ENCODE measurements around the gene HAUS6.
"Not testable (repeated sequence)": the region's sequence is repeated elsewhere in the genome, so short reads cannot be mapped to it uniquely, and the experiment has no call there.

The HAUS6 gene

DNA sequence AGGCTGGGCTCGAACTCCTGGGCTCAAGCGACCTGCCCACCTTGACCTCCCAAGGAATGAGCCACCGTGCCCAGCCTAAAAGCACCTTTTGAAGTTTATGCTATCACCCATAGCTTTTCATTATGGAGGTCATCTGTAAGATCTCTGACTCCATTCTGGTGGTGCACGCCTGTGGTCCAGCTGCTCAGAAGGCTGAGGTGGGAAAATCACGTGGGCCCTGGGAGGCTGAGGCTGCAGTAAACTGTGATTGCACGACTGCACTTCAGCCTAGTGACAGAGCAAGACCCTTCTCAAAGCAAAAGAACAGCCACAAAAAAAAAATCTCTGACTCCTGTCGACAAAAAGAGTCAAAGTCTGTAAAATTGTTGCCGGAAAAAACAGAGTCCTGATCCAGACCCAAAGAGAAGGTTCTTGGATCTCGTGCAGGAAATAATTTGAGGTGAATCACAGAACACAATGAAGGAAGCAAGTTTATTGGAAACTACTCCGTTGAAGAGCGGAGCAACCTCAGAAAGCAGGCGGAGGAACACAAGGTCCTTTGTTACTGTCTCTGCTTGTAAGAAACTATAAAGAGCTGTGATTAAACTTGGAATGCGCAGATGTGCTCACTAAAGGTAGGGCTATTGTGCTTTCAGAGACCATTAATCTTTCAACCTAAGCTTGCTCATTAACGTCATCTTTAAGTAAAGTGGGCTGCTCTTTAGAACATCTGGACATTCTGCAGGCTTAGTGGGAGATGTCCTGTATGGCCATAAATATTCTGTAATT is 2.0 kb upstream of the HAUS6 start:
- TF ChIP-seq, protein P1, sequence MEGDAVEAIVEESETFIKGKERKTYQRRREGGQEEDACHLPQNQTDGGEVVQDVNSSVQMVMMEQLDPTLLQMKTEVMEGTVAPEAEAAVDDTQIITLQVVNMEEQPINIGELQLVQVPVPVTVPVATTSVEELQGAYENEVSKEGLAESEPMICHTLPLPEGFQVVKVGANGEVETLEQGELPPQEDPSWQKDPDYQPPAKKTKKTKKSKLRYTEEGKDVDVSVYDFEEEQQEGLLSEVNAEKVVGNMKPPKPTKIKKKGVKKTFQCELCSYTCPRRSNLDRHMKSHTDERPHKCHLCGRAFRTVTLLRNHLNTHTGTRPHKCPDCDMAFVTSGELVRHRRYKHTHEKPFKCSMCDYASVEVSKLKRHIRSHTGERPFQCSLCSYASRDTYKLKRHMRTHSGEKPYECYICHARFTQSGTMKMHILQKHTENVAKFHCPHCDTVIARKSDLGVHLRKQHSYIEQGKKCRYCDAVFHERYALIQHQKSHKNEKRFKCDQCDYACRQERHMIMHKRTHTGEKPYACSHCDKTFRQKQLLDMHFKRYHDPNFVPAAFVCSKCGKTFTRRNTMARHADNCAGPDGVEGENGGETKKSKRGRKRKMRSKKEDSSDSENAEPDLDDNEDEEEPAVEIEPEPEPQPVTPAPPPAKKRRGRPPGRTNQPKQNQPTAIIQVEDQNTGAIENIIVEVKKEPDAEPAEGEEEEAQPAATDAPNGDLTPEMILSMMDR (IDR thresholded peaks at IDR 0.05; ENCODE audit: borderline replicate concordance, insufficient read depth, low read depth, low read length), result no peak
- H3K4me3 ChIP-seq (ENCODE audit: low read depth, low read length), result no peak overlapping the region

- TF ChIP-seq, protein P1 (IDR thresholded peaks at IDR 0.05; ENCODE audit: borderline replicate concordance, insufficient read depth, low read depth, low read length), result no peak
- H3K4me3 ChIP-seq (ENCODE audit: low read depth, low read length), result peak overlapping the region; percentile 71
These were observed 498 bp downstream of the HAUS6 start for GRCh38 chr9:19102181-19102630.

- TF ChIP-seq, protein P1 (IDR thresholded peaks at IDR 0.05; ENCODE audit: borderline replicate concordance, insufficient read depth, low read depth, low read length), result no peak
- H3K4me3 ChIP-seq (ENCODE audit: low read depth, low read length), result no peak overlapping the region
These were observed 1.5 kb downstream of the HAUS6 start for GRCh38 chr9:19101203-19101602.

DNA sequence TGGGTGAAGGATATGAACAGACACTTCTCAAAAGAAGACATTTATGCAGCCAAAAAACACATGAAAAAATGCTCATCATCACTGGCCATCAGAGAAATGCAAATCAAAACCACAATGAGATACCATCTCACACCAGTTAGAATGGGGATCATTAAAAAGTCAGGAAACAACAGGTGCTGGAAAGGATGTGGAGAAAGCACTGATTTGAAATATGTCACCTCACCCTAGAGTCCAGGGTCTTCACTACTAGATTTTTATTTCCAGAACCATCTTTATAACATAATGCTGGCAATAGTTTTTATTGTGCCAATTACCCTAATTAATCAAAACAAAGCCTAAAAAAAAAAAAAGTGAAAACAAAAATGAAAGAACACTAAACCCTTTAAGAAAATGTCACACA is 5.3 kb downstream of the HAUS6 start:
- H3K4me3 ChIP-seq (ENCODE audit: low read depth, low read length), result not testable (repeated sequence)

GRCh38 chr9:19087106-19088000 is 15.4 kb downstream of the HAUS6 start:
- H3K4me3 ChIP-seq (ENCODE audit: low read depth, low read length), result no peak overlapping the region
- TF ChIP-seq, protein P1 (IDR thresholded peaks at IDR 0.05; ENCODE audit: borderline replicate concordance, insufficient read depth, low read depth, low read length), result no peak

GRCh38 chr9:19085295-19085694 is 17.4 kb downstream of the HAUS6 start:
- TF ChIP-seq, protein P1 (IDR thresholded peaks at IDR 0.05; ENCODE audit: borderline replicate concordance, insufficient read depth, low read depth, low read length), result peak; percentile 25; the same call in 1 of the 2 replicates
- no peak overlapping the region for H3K4me3 ChIP-seq (ENCODE audit: low read depth, low read length)

GRCh38 chr9:19074836-19075235 is 27.9 kb downstream of the HAUS6 start:
- TF ChIP-seq, protein P1 (IDR thresholded peaks at IDR 0.05; ENCODE audit: borderline replicate concordance, insufficient read depth, low read depth, low read length), result no peak
- no peak overlapping the region for H3K4me3 ChIP-seq (ENCODE audit: low read depth, low read length)
